Stomach (tissue), 4 donors: ENCODE measurements around the gene PCBP2.

Experiments
- POLR2A ChIP-seq, 4 donors: fragments of 450-650 bp; IDR thresholded peaks; one replicate each; pipeline ENCODE4 v1.6.1; 2016; ENCODE audit warnings: antibody characterized with exemption in 4 of 4, control low read depth in 2 of 4, mild to moderate bottlenecking in 1 of 4, moderate library complexity in 1 of 4
- TF ChIP-seq, protein P1 (sequence below), 7 experiments: fragments of 450-650 bp in 4 of 7; fragments of 200-600 bp in 3 of 7; sonication (generic) in 3 of 7; IDR thresholded peaks; one replicate each; pipeline ENCODE4 v1.5.1; 2016 to 2019; ENCODE audit warnings: antibody characterized with exemption in 7 of 7, control low read depth in 2 of 7, mild to moderate bottlenecking in 1 of 7

GRCh38 chr12:53523131-53523530 is 71.2 kb downstream of the PCBP2 start:
- TF ChIP-seq, protein P1, sequence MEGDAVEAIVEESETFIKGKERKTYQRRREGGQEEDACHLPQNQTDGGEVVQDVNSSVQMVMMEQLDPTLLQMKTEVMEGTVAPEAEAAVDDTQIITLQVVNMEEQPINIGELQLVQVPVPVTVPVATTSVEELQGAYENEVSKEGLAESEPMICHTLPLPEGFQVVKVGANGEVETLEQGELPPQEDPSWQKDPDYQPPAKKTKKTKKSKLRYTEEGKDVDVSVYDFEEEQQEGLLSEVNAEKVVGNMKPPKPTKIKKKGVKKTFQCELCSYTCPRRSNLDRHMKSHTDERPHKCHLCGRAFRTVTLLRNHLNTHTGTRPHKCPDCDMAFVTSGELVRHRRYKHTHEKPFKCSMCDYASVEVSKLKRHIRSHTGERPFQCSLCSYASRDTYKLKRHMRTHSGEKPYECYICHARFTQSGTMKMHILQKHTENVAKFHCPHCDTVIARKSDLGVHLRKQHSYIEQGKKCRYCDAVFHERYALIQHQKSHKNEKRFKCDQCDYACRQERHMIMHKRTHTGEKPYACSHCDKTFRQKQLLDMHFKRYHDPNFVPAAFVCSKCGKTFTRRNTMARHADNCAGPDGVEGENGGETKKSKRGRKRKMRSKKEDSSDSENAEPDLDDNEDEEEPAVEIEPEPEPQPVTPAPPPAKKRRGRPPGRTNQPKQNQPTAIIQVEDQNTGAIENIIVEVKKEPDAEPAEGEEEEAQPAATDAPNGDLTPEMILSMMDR (IDR thresholded peaks at IDR 0.05), result no peak
- no peak for TF ChIP-seq POLR2A (IDR thresholded peaks at IDR 0.05)
